Measurements from ENCODE around the gene YIF1B. TPM values are rescaled to one million over a fixed set of nuclear protein-coding genes. Genes with fewer than 3 reads are reported as not detected.

Gene YIF1B
- total RNA-seq, 4 donors from 2014 or later: 10.8 to 26.5 (median 21.5) TPM

GRCh38 chr19:38280030-38280921, 35.5 kb downstream of the YIF1B start:
- intact Hi-C loops (cut with DNase I): no loop called here
- Histone ChIP-seq H3K27ac (replicated peaks in 1 of 4) (no peak overlapping the region), H3K36me3 (no peaks in the 10 kb centered on the region), H3K9me3 (no peaks in the 10 kb centered on the region), H3K27me3 (no peaks in the 10 kb centered on the region), H3K4me3 (no peak overlapping the region), H3K4me1 (peaks cover 20 to 35% (median 23%) of the 10 kb centered on the region in 4 donors)
- DNase-seq (ENCODE audit: extremely low spot score): no peak
- 89% methylated on average over 17 of the region's 17 CpGs for WGBS
- TF ChIP-seq POLR2AphosphoS5 (IDR thresholded peaks at IDR 0.05): no peak

GRCh38 chr19:38278751-38279150, 37.0 kb downstream of the YIF1B start:
- no peaks in the 10 kb centered on the region for H3K27me3 ChIP-seq
- H3K9me3 ChIP-seq: no peaks in the 10 kb centered on the region
- H3K4me1 ChIP-seq: peaks cover 23 to 43% (median 26%) of the 10 kb centered on the region in 4 donors
- H3K27ac ChIP-seq (replicated peaks in 1 of 4): peak overlapping the region; percentile 44 to 61 (median 54)
- H3K36me3 ChIP-seq: no peaks in the 10 kb centered on the region
- H3K4me3 ChIP-seq: no peak overlapping the region
- intact Hi-C loops (cut with DNase I): no loop called here
- 40% methylated on average over 2 of the region's 2 CpGs for WGBS
- no peak for TF ChIP-seq CTCF (IDR thresholded peaks at IDR 0.05)
- no peak for TF ChIP-seq POLR2AphosphoS5 (IDR thresholded peaks at IDR 0.05)
- no peak for DNase-seq (ENCODE audit: extremely low spot score)

- no peak for DNase-seq (ENCODE audit: extremely low spot score)
- Histone ChIP-seq H3K4me3 (no peak overlapping the region), H3K9me3 (no peaks in the 10 kb centered on the region), H3K27me3 (no peaks in the 10 kb centered on the region), H3K36me3 (no peaks in the 10 kb centered on the region), H3K27ac (replicated peaks in 1 of 4) (peak overlapping the region; percentile 44 to 61 (median 54)), H3K4me1 (peaks cover 23 to 43% (median 26%) of the 10 kb centered on the region in 4 donors)
- intact Hi-C loops (cut with DNase I): no loop called here
- TF ChIP-seq CTCF (IDR thresholded peaks at IDR 0.05): no peak
- TF ChIP-seq POLR2AphosphoS5 (IDR thresholded peaks at IDR 0.05): peak; percentile 30 to 65
- WGBS: 54% methylated on average over 9 of the region's 9 CpGs
These were observed 37.6 kb downstream of the YIF1B start for GRCh38 chr19:38277969-38278680.

GRCh38 chr19:38277549-38277948, 38.2 kb downstream of the YIF1B start:
- intact Hi-C loops (cut with DNase I): no loop called here
- WGBS: 65% methylated on average over 5 of the region's 5 CpGs

More at GRCh38 chr19:38277549-38277948, 38.2 kb downstream of the YIF1B start:
- no peak overlapping the region for H3K4me3 ChIP-seq
- H3K9me3 ChIP-seq: no peaks in the 10 kb centered on the region
- TF ChIP-seq EP300 (IDR thresholded peaks at IDR 0.05) (no peak), POLR2A (IDR thresholded peaks at IDR 0.05; ENCODE audit: low read depth) (no peak), CTCF (IDR thresholded peaks at IDR 0.05) (no peak), POLR2AphosphoS5 (IDR thresholded peaks at IDR 0.05) (no peak)
- peaks cover 23 to 43% (median 26%) of the 10 kb centered on the region in 4 donors for H3K4me1 ChIP-seq
- peak overlapping the region; percentile 44 to 61 (median 54) for H3K27ac ChIP-seq (replicated peaks in 1 of 4)
- DNase-seq (ENCODE audit: extremely low spot score): no peak
- H3K36me3 ChIP-seq: no peaks in the 10 kb centered on the region
- H3K27me3 ChIP-seq: no peaks in the 10 kb centered on the region
